ENCODE data around the gene ARFGEF2. TPM values are rescaled to one million over a fixed set of nuclear protein-coding genes. Genes with fewer than 3 reads are reported as not detected.

ARFGEF2 gene
- polyA plus RNA-seq, 1 experiment = 15.5 TPM

Small RNAs within 50 kb of the gene (small RNA-seq; reads per million reads assigned to genes)
- not detected for gene SNAP23P1 (ENCODE audit: insufficient read length, low read depth, low replicate concordance)

Other genes with a start within 250 kb of the ARFGEF2 start
- 0.75 and 1.3 TPM in 2 replicates for gene PREX1, start 93.7 kb upstream of the ARFGEF2 start, polyA plus RNA-seq (2011; rRNA removed)
- 21.7 and 44.4 TPM in 2 replicates for gene CSE1L, start 124.6 kb downstream of the ARFGEF2 start, polyA plus RNA-seq (2011; rRNA removed)